PFSK-1 (cell line): ENCODE data around the gene FBXO33.

Experiments used
- FOXP2 ChIP-seq: optimal IDR thresholded peaks from 2 replicates; pipeline ENCODE3; 2011; ENCODE audit warnings: borderline replicate concordance, control low read depth, inconsistent platforms; ENCODE audit not compliant: insufficient read depth; ENCODE audit errors: extremely low read length, extremely low read depth
- POLR2AphosphoS5 ChIP-seq: IDR thresholded peaks from 2 replicates; pipeline ENCODE4 v1.6.1; 2012; ENCODE audit warnings: low read depth, mild to moderate bottlenecking, control low read depth, low read length, moderate library complexity
- REST ChIP-seq, 2 experiments: IDR thresholded peaks; 2 replicates each; pipeline versions ENCODE4 v1.6.1 to v1.8.0; 2011 to 2012; ENCODE audit warnings: low read depth in 2 of 2, low read length in 2 of 2, control low read depth in 1 of 2, inconsistent platforms in 1 of 2, mild to moderate bottlenecking in 1 of 2, moderate library complexity in 1 of 2; ENCODE audit not compliant: insufficient read depth in 1 of 2
- SIN3A ChIP-seq: IDR thresholded peaks from 2 replicates; pipeline ENCODE4 v1.6.1; 2012; ENCODE audit warnings: mild to moderate bottlenecking, low read length, moderate library complexity, borderline replicate concordance; ENCODE audit not compliant: insufficient read depth
- TAF1 ChIP-seq: IDR thresholded peaks from 2 replicates; pipeline ENCODE4 v1.6.1; 2012; ENCODE audit warnings: low read length, control low read depth, borderline replicate concordance; ENCODE audit not compliant: insufficient read depth

Gene FBXO33

DNA sequence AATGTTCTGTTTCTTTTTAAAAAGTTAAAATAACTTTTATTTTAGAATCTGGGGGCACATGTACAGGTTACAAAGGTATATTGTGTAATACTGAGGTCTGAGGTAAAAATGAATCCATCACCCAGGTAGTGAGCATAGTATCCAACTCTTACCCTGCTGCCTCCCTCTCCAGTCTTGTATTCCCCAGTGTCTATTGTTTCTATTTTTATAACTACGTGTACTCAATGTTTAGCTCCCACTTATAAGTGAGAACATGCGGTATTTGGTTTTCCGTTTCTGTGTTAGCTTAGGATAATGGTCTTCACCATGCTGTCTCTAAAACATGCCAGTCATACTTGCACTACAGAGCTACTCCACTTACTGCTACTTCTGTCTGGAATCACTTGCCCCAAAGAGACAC is 8.4 kb downstream of the FBXO33 start:
- TF ChIP-seq TAF1: no peak
- TF ChIP-seq POLR2AphosphoS5: no peak
- no peak for TF ChIP-seq REST (IDR thresholded peaks at IDR 0.05; ENCODE audit: insufficient read depth in 1 of 2, low read depth in 2 of 2, low read length in 2 of 2)
- TF ChIP-seq FOXP2: no peak
- no peak for TF ChIP-seq SIN3A

DNA sequence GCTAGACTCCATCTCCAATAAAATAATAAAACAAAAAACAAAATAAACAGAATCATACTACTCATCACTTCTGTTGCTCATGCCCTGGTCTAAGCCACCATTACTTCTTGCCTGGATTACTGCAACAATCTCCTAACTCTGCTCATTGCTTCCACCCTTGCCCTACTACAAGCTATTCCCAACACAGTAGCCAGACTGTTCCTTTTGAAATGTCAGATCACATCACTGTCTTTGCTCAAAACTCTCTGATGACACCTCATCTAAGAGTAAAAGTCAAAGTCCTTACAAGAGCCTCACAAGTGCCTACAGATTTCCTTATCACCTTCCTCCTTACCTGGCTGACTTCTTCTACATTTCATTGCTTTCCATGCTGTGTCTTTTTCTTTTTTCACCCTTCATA is 10.0 kb downstream of the FBXO33 start:
- TF ChIP-seq SIN3A (no peak), TAF1 (no peak), REST (IDR thresholded peaks at IDR 0.05; ENCODE audit: insufficient read depth in 1 of 2, low read depth in 2 of 2, low read length in 2 of 2) (no peak), POLR2AphosphoS5 (no peak), FOXP2 (no peak)

DNA sequence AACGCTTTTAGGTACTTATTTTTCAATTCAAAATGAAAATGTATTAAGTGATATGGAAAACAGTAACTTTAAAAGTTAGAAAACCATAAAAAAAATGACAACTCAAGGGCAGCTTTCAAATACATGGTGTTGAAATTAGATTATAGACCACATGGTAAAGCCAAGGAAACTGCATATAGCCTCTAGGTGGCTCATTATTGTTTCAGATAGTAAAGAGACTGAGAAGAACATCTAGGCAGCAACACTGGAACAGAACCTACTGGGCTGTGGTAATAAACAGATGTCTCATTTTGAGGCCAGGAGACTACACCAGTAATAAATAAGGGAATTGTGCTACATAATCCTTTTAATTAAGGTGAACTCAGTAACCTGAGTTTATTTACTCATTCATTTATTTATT is 13.0 kb downstream of the FBXO33 start:
- TF ChIP-seq POLR2AphosphoS5: no peak
- no peak for TF ChIP-seq REST (IDR thresholded peaks at IDR 0.05; ENCODE audit: insufficient read depth in 1 of 2, low read depth in 2 of 2, low read length in 2 of 2)
- no peak for TF ChIP-seq TAF1
- no peak for TF ChIP-seq SIN3A
- TF ChIP-seq FOXP2: no peak

DNA sequence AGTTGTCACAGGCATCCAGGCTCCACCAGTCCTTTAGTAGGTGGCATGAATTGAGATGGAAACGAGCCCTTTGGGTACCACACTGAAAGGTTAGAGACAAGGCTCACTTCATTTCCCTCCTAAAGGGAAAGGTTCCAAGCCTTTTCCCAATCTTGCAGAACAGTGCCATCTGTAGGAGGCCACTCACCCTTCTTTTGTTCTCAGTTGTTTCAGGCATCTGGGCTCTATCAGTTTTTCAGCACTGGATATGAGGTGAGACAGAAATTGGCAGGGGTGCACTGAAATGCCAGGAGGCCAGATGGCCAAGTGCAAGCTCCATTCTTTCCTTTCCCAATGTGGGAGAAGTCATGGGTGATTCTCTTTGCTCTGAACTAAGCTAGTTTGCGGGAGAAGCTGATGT is 15.2 kb downstream of the FBXO33 start:
- no peak for TF ChIP-seq FOXP2

DNA sequence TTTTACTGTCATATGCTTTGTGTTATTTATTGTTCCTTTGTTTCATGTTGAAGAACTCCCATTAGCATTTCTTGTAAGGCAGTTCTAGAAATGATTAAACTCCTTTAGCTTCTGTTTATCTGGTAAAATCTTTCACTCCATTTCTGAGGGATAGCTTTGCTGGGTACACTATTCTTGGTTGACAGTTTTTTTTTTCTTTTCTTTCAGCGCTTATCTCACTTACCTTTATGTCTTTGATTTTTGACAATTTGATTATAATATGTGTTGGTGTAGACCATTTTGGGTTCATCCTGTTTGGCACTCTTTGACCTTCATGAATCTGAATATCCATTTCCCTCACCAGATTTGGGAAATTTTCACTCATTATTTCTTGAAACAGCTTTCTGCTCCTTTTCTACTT is 16.2 kb downstream of the FBXO33 start:
- TF ChIP-seq REST (IDR thresholded peaks at IDR 0.05; ENCODE audit: insufficient read depth in 1 of 2, low read depth in 2 of 2, low read length in 2 of 2) (no peak), FOXP2 (no peak), TAF1 (no peak), POLR2AphosphoS5 (no peak), SIN3A (no peak)
